ENCODE results near the gene NKIRAS1. TPM values are rescaled to one million over a fixed set of nuclear protein-coding genes. Genes with fewer than 3 reads are reported as not detected.

The NKIRAS1 gene
- total RNA-seq, 4 donors from 2014 or later = 3.6 to 25.0 (median 17.3) TPM

- H3K9me3 ChIP-seq = no peaks in the 10 kb centered on the region
- H3K27me3 ChIP-seq = no peaks in the 10 kb centered on the region
- TF ChIP-seq CTCF (IDR thresholded peaks at IDR 0.05) = no peak
- TF ChIP-seq POLR2A (IDR thresholded peaks at IDR 0.05) = no peak
- intact Hi-C loops (cut with DNase I; ENCODE audit: low total_unique reads) = no loop called here
- H3K4me3 ChIP-seq = no peak overlapping the region
- no peaks in the 10 kb centered on the region for H3K36me3 ChIP-seq
- peaks cover 0 to 8% of the 10 kb centered on the region in 2 donors for H3K4me1 ChIP-seq
- peak overlapping the region; percentile 30 to 35 for H3K27ac ChIP-seq
- DNase-seq = no peak
Observed at GRCh38 chr3:23960649-23961048, 43.9 kb upstream of the NKIRAS1 start.

GRCh38 chr3:23959135-23959900, 42.5 kb upstream of the NKIRAS1 start:
- no peaks in the 10 kb centered on the region for H3K27me3 ChIP-seq
- peaks cover 0 to 8% of the 10 kb centered on the region in 2 donors for H3K4me1 ChIP-seq
- no peak overlapping the region for H3K4me3 ChIP-seq
- DNase-seq = no peak
- no peaks in the 10 kb centered on the region for H3K36me3 ChIP-seq
- H3K9me3 ChIP-seq = no peaks in the 10 kb centered on the region
- no peak for TF ChIP-seq CTCF (IDR thresholded peaks at IDR 0.05)
- TF ChIP-seq POLR2A (IDR thresholded peaks at IDR 0.05) = no peak
- H3K27ac ChIP-seq = peak overlapping the region in 1 of 2 donors; percentile 23
- intact Hi-C loops (cut with DNase I; ENCODE audit: low total_unique reads) = no loop called here

GRCh38 chr3:23956701-23957100, 39.9 kb upstream of the NKIRAS1 start:
- intact Hi-C loops (cut with DNase I; ENCODE audit: low total_unique reads) = no loop called here
- no peak overlapping the region for H3K27ac ChIP-seq
- no peak for DNase-seq
- H3K4me3 ChIP-seq = no peak overlapping the region
- no peak for TF ChIP-seq CTCF (IDR thresholded peaks at IDR 0.05)
- TF ChIP-seq POLR2A (IDR thresholded peaks at IDR 0.05) = no peak
- H3K27me3 ChIP-seq = no peaks in the 10 kb centered on the region
- H3K4me1 ChIP-seq = peaks cover 0 to 8% of the 10 kb centered on the region in 2 donors
- no peaks in the 10 kb centered on the region for H3K36me3 ChIP-seq
- H3K9me3 ChIP-seq = no peaks in the 10 kb centered on the region

- Histone ChIP-seq H3K4me3 (no peak overlapping the region), H3K27me3 (no peaks in the 10 kb centered on the region), H3K27ac (peak overlapping the region in 1 of 2 donors; percentile 17), H3K36me3 (no peaks in the 10 kb centered on the region), H3K4me1 (peaks cover 4 to 10% of the 10 kb centered on the region in 2 donors), H3K9me3 (no peaks in the 10 kb centered on the region)
- no peak for DNase-seq
- intact Hi-C loops (cut with DNase I; ENCODE audit: low total_unique reads) = no loop called here
- TF ChIP-seq POLR2A (IDR thresholded peaks at IDR 0.05) (no peak), CTCF (IDR thresholded peaks at IDR 0.05) (no peak)
Observed at GRCh38 chr3:23954144-23954543, 37.4 kb upstream of the NKIRAS1 start.

- peaks cover 4 to 15% of the 10 kb centered on the region in 2 donors for H3K4me1 ChIP-seq
- intact Hi-C loops (cut with DNase I; ENCODE audit: low total_unique reads) = no loop called here
- DNase-seq = no peak
- no peaks in the 10 kb centered on the region for H3K36me3 ChIP-seq
- H3K27me3 ChIP-seq = no peaks in the 10 kb centered on the region
- H3K9me3 ChIP-seq = no peaks in the 10 kb centered on the region
- H3K27ac ChIP-seq = peak overlapping the region in 1 of 2 donors; percentile 17
- no peak overlapping the region for H3K4me3 ChIP-seq
- TF ChIP-seq CTCF (IDR thresholded peaks at IDR 0.05) (no peak), POLR2A (IDR thresholded peaks at IDR 0.05) (no peak)
Observed at GRCh38 chr3:23953523-23953922, 36.7 kb upstream of the NKIRAS1 start.

All from uterus (tissue), 4 donors.